Stimulated activated CD4-positive, alpha-beta T cell treated with anti-CD3 and anti-CD28 coated beads, Interleukin-15, amount 100 ng/mL, for 48 hours (primary cell): Measurements from ENCODE around the gene SNX9.

ENCODE experiments used
- DNase-seq, 2 donors: peaks; one replicate each; pipeline ENCODE4 v3.0.0-alpha.2; 2020; ENCODE audit warnings: low read depth in 2 of 2

SNX9 gene

DNA sequence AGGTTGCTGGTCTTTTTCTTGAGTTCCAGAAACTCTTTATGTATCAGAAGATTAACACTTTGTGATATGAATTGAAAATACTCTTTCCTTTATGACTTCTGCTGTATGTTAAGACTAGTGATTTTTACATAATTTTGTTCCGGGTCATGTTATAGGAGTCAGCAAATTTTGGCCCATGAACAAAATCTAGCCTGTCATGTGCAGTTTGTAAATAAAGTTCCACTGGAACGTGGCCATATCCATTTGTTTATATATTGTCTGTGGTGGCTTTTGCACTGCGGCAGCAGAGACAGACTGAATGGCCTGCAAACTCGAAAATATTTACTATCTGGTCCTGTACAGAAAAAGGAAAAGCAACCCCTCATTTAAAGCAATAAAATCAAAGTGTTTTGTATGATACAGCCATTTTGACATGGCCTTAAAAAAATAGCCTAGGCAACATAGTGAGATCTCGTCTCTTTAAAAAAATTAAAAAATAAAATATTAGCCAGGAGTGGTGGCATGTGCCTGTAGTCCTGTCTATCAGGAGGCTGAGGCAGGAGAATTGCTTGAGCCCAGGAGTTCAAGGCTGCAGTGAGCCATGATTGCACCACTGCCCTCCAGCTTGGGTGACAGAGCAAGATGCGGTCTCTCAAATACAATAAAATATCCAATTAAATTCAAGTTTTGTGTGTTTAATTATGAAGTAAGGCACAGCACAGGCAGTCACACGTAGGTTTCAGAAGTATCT lies 36.9 kb downstream of the SNX9 start:
- no peak for DNase-seq

DNA sequence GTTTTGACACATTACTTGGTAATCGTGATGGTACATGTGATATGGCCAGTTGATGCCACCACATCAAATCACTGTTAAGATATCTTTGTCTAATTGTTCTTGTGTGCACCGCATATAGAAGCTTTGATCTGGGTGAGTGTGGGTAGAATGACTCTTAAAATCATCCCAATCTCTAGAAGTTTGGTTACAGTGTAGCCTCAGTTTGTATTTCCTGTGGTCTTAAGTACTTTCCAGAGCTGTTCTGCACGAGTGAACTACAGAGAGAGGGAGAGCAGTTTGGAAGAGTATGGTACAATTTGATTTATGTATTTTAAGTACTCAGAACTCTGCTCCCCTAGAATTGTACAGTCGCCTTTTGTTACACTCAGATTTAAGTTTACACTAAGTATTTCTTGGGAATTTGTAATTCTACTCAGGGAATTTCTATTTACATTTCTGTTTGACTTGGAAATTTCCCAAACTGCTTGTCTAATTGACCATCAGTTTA lies 37.5 kb downstream of the SNX9 start:
- DNase-seq: no peak

DNA sequence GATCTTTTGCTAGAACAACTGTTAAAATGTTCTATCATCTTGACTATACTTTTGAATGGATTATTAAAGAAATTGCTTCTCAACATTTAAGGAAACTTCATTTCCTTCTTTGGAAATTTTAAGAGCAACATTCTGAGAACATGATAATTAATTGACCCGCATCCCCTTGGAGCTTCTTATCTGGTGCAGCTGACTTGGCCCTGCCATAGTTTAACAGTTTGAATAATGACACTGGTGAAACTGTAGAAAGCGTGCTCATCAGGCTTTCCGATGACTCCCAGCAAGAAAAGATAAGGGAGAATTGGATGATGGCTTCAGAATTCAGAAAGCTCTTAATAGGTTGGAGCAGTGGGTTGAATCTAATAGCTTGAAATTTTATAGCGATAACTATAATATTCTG lies 38.1 kb downstream of the SNX9 start:
- no peak for DNase-seq

DNA sequence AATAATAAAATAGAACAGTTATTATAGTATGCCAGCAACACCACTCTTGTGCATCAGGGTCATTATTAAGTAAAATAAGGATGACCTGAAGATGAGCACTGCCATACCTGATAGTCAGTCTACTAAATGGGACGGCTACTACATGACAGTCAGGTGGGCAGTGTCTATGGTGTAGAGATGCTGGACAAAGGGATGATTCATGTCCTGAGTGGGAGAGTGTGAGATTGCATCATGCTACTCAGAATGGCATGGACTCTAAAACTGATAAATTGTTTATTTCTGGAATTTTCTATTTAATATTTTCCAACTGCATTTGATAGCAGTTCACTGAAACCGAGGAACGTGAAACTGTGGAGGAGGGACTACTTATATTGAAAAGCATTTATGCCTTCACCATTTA lies 38.8 kb downstream of the SNX9 start:
- no peak for DNase-seq

DNA sequence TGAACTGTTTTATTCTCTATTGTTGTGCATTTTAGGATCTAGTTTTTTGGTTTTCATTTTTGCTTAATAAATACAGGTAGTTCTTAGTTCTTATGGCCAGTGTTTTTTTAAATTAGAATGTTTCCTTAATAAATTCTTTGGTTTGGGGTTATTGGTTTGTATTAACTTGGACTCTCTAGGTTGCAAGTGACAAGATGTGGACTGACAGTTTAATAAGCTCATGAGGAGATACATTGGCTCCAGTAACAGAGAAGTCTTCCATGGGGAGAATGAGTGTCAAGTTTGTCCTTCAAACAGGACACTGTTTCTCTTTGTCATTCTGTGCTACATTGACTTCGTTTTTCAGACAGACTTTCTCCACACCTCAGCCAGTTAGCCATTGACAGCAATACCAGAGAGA lies 39.7 kb downstream of the SNX9 start:
- DNase-seq: no peak

DNA sequence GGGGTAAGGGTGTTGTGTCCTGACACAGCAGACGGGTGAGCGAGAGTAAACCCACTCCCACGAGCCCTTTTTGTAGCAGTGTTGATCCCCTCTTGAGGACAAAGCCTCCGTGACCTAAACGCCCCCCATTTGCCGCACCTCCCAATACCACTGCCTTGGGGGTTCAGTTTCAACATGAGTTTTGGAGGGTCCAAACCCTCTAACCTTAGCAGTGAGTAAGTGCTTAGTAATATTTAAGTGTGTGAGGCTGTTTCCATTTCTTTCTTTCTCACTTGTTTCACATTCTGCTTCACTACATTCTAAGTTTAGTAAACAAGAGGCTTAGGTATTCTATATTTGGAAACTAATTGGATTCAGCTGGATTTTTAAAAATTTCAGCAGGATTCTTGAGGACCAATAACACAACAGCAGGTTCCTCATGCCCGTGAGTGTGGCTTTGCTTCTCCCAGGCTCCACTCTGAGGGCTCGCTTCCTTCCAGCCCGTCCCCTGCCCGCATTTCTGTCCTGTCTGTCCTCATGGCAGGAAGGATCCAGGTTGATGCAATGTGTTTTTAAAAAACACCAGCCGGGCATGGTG lies 41.2 kb downstream of the SNX9 start:
- DNase-seq: no peak

DNA sequence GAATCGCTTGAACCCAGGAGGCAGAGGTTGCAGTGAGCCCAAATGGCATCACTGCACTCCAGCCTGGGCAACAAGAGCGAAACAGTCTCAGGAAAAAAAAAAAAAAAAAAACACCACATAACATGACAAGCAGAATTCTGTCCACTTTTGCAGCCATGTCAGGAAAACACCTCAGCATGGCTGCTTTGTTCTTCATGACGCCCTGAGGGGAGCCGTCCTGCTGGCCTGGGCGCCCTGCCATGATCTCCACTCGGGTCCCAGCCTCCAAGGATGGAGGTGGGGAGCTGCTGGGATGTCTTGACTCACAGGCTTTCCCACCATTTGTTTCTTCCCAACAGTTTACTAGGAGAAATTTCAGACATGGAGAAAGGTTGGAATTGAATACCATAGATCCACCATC lies 42.2 kb downstream of the SNX9 start:
- no peak for DNase-seq

DNA sequence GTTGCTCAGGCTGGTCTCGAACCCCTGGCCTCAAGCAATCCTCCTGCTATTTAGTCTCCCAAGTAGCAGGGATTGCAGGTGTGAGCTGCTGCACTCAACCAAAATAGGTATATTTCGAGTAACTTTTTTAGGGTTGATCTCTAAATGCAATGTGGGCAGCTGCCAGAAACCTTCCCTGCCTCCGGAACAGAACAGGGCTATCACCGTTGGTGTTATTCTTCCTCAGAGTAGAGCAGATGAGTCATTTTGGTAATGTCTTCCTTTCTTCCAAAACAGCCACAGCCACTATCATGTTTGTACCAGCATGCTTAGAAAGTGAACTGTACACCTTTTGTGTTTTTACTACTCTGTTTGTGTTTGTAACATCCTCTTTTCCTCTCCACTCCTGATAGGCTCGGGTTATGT lies 44.1 kb downstream of the SNX9 start:
- no peak for DNase-seq

DNA sequence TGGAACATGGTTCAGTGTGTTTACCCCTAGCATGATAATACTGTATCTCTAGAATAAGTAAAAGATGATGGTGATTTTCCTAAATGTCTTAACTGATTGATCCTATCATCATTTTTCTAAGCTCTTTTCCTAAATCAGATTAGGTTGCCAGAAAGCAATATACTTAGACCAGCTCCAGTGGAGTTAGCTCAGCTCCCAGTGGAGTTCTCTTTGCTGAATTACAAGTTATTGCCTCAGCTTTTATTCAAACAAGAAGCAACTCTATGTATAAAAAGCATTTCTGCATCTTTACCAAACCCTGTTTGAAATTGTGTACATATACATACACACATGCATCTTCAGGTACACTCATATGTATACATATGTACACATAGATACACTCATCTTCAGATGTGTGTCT lies 44.9 kb downstream of the SNX9 start:
- DNase-seq: no peak

DNA sequence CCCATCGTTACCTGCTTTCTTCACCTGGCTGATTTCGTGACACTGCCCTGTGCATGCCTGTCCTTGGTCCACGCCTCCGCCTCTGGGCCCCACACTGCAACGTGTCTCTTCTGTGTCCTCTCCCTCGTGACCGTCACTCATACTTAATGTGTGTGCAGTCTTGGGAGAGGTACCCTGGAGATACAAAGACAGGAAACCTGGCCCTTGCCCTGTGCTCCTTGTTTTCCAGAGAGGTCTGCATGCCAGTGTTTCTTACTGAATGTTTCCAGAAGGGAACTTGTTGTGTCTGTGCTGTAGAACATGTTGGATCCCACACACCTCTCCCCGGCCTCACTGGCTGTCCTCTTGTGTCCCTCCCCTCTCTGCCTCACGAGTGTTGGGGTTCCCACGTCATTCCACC lies 45.8 kb downstream of the SNX9 start:
- DNase-seq: no peak

DNA sequence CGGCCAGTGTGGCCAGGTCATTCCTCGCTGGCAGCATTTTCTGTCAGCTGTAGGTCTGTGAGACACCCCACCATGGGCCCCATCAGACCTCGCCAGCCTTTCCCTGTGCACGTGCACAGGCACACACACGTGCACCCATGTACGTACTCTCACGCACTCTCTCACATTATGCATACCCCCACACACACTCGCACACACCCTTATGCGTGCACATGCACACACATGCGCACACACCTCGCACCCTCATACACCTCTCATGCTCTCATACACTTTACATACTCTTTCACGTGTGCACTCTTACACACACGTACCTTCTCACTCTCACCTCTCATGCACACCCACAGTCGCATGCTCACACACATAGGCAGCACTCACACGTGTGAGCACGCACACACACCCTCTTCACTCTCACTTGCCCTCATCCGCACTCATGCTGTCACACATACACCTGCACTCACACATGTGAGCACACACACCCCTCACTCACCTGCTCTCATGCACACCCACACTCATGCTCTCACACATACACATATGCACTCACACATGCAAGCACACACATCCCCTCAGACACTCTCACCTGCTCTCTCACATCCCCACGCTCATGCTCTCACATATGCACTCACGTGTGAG lies 46.7 kb downstream of the SNX9 start:
- no peak for DNase-seq

DNA sequence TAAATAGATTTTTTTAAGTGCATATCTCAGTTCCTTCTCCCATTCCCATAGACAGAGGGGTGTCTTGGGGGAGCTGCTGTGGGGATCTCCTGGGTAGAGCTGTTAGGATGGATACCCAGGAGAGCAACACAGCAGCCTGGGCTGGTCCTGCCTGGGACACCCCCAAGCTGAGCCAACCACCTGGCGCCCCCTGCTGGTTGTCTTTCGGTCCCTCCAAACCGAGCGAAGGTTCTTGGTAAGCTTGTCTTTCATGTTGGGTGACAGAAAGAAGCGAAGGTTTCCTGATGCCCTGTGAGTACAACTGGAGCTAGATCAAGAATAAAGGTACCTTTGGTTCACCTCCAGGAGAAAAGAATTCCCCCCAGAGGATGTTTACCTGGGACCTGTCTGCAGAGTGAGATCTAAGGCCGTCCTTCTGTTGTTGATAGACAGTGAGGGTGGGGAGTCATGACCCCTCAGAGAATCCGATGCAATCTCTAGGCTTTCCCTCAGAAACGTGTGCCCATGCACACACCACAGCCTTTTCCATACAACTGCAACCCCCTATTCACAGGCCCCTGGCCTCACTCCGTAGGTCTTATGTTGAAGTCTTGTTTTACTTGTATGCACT lies 50.8 kb downstream of the SNX9 start:
- DNase-seq: peak; percentile 76 to 79

DNA sequence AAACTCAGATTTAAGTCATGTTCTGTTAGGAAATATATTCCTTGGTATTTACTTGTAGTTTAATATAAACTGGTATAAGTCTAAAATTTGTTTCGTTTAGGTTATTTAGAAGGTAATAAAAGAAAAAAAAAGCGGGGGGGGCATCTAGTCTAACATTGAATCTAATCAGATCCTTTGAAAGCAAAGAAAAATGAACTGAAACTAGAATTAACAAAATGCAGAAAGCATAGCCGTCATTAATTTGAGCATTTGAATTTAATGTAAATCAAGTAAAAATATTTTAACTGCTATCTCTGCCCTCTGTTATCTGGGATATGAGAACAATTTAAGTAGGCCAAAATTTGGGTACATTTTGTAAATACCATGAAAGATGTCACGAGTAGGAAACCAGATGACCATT lies 54.1 kb downstream of the SNX9 start:
- no peak for DNase-seq

DNA sequence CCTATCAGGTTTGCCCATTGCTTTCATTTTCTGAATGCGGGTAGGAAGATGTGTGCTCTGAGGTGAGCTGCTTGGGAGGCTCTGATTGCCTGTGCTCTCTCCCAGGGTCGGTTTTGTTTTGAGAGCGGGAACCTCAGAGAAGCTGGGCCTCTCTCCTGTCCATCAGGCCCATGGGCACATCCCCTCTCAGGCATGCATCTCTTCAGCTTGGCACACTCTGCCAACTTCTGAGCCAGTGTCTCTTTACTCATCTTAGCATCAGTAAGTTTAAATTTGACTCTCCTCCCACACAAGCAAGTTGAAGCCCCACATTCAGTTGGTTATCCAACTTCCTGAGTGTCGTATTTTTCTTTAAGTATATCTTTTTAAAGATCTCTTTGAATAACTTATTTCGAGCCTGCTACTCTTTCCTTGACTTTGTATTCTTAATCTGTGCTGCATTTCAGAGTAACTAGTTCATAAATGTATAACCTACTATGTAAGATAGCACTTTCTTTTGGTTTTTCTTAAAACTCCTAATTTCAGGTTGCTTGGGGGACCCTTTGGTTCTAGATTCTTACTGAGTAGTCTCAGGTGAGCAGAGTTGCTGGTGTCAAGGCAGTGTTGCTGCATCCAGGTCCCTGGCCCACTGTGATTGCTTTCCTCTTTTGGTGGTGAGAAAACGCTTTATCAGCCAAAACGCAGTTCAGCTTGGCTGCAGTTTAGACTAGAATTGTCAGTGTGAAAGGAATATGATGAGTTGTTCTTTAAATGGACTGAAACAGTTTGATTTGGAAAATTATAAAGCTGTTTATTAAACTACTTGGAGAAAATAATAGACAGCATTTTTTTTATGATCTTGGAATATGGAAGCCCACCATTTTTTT lies 54.8 kb downstream of the SNX9 start:
- no peak for DNase-seq

DNA sequence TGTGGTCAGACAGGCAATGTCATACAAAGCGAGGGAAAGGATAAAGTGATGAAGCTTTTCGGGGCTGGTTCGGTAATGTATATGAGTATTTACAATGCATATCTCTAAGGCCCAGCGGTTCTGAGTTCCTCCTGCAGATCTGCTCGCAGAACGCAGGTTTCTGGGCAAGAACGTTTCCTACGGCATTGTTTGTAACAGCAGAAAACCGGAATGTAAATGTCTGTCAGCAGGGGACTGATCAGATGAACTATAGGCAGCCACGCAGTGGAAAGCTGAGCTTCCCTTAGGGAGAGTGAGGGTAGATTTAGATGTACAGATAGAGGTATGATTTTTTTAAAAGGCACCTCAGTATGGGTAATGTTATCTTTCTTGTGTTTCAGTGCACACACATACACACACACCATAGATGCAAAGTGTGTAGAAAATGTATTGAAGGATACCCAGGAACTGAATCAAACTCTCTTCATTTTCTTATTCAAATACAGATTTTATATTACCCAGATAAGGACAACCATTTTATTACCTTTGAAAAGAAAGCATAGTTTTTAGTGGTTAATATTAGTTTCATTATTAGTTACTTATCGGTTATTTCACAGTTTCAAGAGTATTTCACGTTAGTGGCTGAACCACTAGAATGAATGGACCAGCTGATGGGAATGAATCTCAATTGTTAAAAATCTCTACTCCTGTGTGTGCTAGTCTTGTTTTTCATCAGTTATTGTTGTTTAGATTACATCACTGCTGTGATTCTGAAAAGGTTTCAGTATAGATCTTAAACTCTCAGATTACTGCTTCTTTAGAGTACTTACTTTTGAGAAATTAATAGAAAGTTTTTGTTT lies 56.2 kb downstream of the SNX9 start:
- DNase-seq: no peak

DNA sequence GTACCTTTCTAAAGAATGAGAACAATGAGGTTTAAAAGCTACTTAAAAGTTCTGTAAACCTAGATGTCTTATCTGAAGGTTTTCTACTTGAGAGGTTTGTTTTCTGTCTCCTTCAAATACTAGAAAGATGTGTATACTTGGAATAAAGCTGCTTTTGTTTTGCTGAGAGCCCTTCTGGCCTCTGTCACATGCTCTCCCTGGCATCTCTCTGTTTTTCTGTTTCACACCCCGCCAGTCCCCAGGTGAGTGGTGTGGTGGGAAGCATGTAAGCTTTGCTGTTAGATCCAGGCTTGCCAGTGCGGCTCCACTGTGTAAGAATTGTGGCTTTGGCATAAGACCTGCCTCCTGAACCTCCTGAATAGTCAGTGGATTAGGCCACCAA lies 56.8 kb downstream of the SNX9 start:
- no peak for DNase-seq

DNA sequence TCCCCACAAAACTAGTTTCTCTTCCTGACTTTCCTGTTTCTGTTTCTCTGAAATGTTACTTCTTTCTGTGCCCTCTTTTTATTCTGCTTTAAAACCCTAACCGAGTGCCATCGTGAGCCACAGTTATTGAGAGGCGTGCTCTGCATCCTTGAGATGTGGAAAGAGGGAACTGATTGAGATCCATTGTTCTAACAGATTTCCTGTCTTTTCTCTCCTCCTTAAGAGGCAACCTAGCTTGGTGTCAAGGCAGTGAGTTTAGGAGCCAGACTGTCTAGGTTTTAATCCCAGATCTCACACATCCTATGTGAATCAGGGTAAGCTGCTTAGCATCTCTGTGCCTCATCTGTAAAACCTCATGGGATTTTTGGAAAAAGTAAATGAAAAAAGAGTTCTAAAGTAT lies 57.5 kb downstream of the SNX9 start:
- no peak for DNase-seq

DNA sequence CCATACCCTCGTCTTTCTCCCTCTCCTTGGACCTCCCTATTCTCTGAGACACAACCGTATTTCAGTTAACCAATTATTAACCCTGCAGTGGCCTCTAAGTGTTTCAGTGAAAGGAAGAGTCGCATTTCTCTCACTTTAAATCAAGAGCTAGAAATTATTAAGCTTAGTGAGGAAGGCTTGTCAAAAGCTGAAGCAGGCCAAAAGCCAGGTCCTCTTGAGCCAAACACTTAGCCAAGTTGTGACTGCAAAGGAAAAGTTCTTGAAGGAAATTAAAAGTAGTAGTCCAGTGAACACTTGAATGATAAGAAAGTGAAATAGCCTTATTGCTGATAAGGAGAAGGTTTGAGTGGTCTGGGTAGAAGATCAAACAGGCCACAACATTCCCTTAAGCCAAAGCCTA lies 58.3 kb downstream of the SNX9 start:
- no peak for DNase-seq

DNA sequence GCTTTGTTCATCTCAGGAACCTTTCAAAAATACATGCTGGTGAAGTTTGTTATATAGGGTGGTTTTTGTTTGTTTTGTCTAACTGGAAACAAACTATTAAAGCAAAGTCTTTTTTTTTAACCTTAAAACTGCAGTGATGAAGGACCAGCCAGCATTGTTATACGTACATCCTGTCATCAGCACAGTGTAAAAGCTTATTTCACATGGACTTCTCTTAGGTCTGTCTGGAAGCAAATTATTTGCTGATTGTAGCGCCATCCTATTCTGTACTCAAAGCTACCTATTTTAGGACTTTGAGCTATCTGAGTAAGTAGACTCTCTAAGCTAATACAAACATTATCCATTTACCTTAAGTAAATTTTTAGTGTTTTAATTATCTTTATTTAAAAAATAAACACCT lies 61.7 kb downstream of the SNX9 start:
- no peak for DNase-seq

DNA sequence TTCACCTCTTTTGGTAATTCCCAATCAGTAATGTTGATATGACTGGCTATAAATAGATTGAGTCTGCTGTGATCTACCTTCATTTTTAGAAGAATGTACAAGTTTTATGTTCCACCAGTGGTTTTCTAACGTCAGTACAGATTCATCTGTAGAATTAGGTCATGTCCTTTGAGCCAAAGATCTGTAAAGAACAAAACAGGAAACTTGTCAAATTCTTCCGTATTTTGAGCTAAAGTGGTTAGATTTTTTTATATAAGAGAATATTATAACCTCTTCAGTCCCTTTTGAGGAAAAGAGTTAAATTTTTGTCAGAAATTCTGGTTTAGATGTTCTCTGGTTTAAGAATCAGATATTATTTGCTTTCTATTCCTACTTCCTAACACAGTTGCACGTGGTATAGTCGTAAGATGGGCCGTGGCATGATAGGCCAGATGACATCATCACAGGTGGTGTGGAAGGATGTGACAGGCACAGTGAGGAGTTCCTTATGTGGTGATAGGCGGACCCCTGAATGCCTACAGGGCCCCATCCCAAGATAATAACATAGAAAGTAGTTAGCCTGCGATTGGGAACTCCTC lies 62.3 kb downstream of the SNX9 start:
- DNase-seq: peak; percentile 51 to 61

DNA sequence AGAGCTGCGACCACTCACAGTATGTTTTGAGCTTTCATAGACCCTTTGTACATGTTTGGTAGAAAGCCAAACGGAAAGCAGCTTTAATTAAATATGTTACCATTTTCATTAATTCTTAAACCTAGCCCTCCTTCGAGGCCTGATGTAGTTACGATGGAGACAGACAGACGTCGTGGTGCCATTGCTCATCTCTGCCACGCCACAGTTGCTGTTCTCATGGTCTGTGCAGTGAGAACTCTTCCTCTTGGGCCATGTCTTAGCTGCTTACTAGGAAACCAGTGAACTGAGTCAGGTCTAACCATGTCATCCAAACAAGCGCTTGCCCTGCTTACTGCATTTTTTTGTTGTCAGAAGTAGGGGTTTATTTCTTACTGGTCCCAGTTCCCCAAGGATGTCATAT lies 62.8 kb downstream of the SNX9 start:
- DNase-seq: peak in 1 of 2 donors; percentile 41
